IMR-90 (cell line): ENCODE data around the gene PROZ.

ENCODE experiments used
- CEBPB ChIP-seq: IDR thresholded peaks from 2 replicates; pipeline ENCODE4 v1.6.1; 2012; ENCODE audit warnings: low read depth, low read length, improper control_type of control experiment
- CHD1 ChIP-seq: IDR thresholded peaks from 2 replicates; pipeline ENCODE4 v1.6.1; 2012; ENCODE audit warnings: low read depth, low read length, improper control_type of control experiment
- CTCF ChIP-seq: conservative IDR thresholded peaks from 2 replicates; pipeline ENCODE4 v1.5.1; 2012; ENCODE audit warnings: mild to moderate bottlenecking, low read depth, low read length, improper control_type of control experiment
- MAFK ChIP-seq: IDR thresholded peaks from 2 replicates; pipeline ENCODE4 v1.6.1; 2012; ENCODE audit warnings: low read depth, low read length, improper control_type of control experiment
- MXI1 ChIP-seq: IDR thresholded peaks from 2 replicates; pipeline ENCODE4 v1.6.1; 2012; ENCODE audit warnings: low read depth, mild to moderate bottlenecking, low read length, moderate library complexity, borderline replicate concordance
- POLR2A ChIP-seq: IDR thresholded peaks from 2 replicates; pipeline ENCODE4 v1.6.1; 2012; ENCODE audit warnings: mild to moderate bottlenecking, low read depth, low read length
- RAD21 ChIP-seq: IDR thresholded peaks from 2 replicates; pipeline ENCODE4 v1.6.1; 2012; ENCODE audit warnings: low read length, improper control_type of control experiment
- RCOR1 ChIP-seq: IDR thresholded peaks from 2 replicates; pipeline ENCODE4 v1.6.1; 2012; ENCODE audit warnings: mild to moderate bottlenecking, low read length, improper control_type of control experiment; ENCODE audit not compliant: insufficient replicate concordance
- RFX5 ChIP-seq: IDR thresholded peaks from 2 replicates; pipeline ENCODE4 v1.8.0; 2012; ENCODE audit warnings: low read depth, mild to moderate bottlenecking, low read length, moderate library complexity
- SMC3 ChIP-seq: fragments of 150-350 bp; IDR thresholded peaks from 2 replicates; pipeline ENCODE4 v1.6.1; 2016; ENCODE audit warnings: low read depth, mild to moderate bottlenecking, antibody characterized with exemption, low read length, moderate library complexity
- USF2 ChIP-seq: fragments of 150-350 bp; IDR thresholded peaks from 2 replicates; pipeline ENCODE4 v1.6.1; 2017; ENCODE audit warnings: mild to moderate bottlenecking, antibody characterized with exemption, low read length, low read depth

GRCh38 chr13:113207890-113208420 lies 49.5 kb downstream of the PROZ start:
- TF ChIP-seq CTCF (peak; percentile 6; the same call in 1 of the 2 replicates), CEBPB (no peak), POLR2A (no peak), MAFK (no peak), RAD21 (peak; percentile 27; the same call in 1 of the 2 replicates), RFX5 (no peak), CHD1 (no peak), SMC3 (no peak), RCOR1 (no peak), USF2 (no peak), MXI1 (peak; percentile 84)
